Activated naive CD4-positive, alpha-beta T cell treated with Interleukin-2 at 50 U/mL for 16 hours (primary cell): Measurements from ENCODE around the gene PATJ.

Source experiments
- DNase-seq: peaks from one replicate; pipeline ENCODE4 v3.0.0-alpha.2; 2020

The PATJ gene

GRCh38 chr1:62221171-62221570 lies 478.9 kb downstream of the PATJ start:
- no peak for DNase-seq

DNA sequence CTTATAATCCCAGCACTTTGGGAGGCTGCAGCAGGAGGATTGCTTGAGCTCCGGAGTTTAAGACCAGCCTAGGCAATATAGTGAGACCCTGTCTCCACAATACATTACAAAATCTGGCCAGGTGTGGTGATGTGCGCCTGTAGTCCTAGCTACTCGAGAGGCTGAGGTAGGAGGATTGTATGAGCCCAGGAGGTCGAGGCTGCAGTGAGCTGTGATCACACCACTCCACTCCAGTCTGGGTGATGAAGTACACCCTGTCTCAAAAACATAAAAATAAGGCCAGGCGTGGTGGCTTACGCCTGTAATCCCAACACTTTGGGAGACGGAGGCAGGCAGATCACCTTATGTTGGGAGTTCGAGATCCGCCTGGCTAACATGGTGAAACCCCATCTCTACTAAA lies 480.0 kb downstream of the PATJ start:
- DNase-seq = no peak

DNA sequence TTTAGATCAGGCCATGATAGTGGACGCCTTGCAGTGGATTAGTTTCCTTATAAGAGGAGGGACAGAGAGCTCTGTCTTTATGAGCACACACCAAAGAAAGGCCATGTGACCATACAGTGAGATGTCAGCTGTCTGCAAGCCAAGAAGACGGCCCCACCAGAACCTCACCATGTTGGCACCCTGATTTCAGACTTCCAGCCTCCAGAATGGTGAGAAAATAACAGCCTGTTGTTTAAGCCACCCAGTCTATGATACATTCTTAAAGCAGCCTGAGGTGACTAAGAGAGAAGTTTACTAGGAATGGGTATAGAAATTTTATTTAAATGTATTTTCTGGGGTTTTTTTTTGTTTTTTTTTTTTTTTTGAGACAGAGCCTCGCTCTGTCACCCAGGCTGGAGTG lies 481.9 kb downstream of the PATJ start:
- DNase-seq = no peak

- DNase-seq = no peak
These were observed 485.2 kb downstream of the PATJ start for GRCh38 chr1:62227496-62227895.
